ENCODE data around the gene WASHC4. TPM values are rescaled to one million over a fixed set of nuclear protein-coding genes. Genes with fewer than 3 reads are reported as not detected.

Gene WASHC4
- total RNA-seq, 1 experiment from 2014 or later: 44.7 TPM

- CTCF ChIA-PET: no interaction called here
- no peak for ATAC-seq
These were observed 42.9 kb upstream of the WASHC4 start for GRCh38 chr12:105064564-105065178.

GRCh38 chr12:105067511-105068031 lies 40.0 kb upstream of the WASHC4 start:
- CTCF ChIA-PET: no interaction called here
- ATAC-seq (no peak), DNase-seq (ENCODE audit: low read depth, low spot score) (no peak)
- intact Hi-C loops (cut with micrococcal nuclease; ENCODE audit: unreplicated experiment): no loop called here
- POLR2A ChIA-PET: no interaction called here
- Histone ChIP-seq H3K27me3 (ENCODE audit: control insufficient read depth, insufficient read depth, low read length) (no peaks in the 10 kb centered on the region), H3K27ac (ENCODE audit: low read length) (no peak overlapping the region), H3K4me3 (ENCODE audit: low read depth in 2 of 2, low read length in 2 of 2) (no peak overlapping the region), H3K9me3 (ENCODE audit: control insufficient read depth, insufficient read depth, low read depth, low read length) (no peaks in the 10 kb centered on the region), H3K4me1 (ENCODE audit: control insufficient read depth, insufficient read depth, low read length) (peaks cover 7% of the 10 kb centered on the region; the same call in 1 of the 2 replicates), H3K36me3 (ENCODE audit: control insufficient read depth, insufficient read depth, low read length) (no peaks in the 10 kb centered on the region)
- TF ChIP-seq POLR2AphosphoS5 (IDR thresholded peaks at IDR 0.05; ENCODE audit: low read depth, low read length): no peak
- TF ChIP-seq, protein P1, sequence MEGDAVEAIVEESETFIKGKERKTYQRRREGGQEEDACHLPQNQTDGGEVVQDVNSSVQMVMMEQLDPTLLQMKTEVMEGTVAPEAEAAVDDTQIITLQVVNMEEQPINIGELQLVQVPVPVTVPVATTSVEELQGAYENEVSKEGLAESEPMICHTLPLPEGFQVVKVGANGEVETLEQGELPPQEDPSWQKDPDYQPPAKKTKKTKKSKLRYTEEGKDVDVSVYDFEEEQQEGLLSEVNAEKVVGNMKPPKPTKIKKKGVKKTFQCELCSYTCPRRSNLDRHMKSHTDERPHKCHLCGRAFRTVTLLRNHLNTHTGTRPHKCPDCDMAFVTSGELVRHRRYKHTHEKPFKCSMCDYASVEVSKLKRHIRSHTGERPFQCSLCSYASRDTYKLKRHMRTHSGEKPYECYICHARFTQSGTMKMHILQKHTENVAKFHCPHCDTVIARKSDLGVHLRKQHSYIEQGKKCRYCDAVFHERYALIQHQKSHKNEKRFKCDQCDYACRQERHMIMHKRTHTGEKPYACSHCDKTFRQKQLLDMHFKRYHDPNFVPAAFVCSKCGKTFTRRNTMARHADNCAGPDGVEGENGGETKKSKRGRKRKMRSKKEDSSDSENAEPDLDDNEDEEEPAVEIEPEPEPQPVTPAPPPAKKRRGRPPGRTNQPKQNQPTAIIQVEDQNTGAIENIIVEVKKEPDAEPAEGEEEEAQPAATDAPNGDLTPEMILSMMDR (IDR thresholded peaks at IDR 0.05): no peak
- TF ChIP-seq REST (IDR thresholded peaks at IDR 0.05; ENCODE audit: insufficient read depth in 1 of 2, low read depth in 2 of 2, low read length in 1 of 2): no peak
- TF ChIP-seq SIN3A (IDR thresholded peaks at IDR 0.05; ENCODE audit: borderline replicate concordance, insufficient read depth, low read depth, low read length): no peak
- TF ChIP-seq TCF7L2 (IDR thresholded peaks at IDR 0.05; ENCODE audit: low read depth, low read length): no peak
- BruUV-seq (replicated peaks): no TSS peak
- in situ Hi-C loops (cut with HindIII; ENCODE audit: low pct_unique_long_range_greater_than_20kb, low sequenced_read_pairs): no loop called here

More at GRCh38 chr12:105064564-105065178, 42.9 kb upstream of the WASHC4 start:
- Histone ChIP-seq H3K4me3 (ENCODE audit: low read depth in 2 of 2, low read length in 2 of 2) (no peak overlapping the region), H3K36me3 (ENCODE audit: control insufficient read depth, insufficient read depth, low read length) (no peaks in the 10 kb centered on the region), H3K27me3 (ENCODE audit: control insufficient read depth, insufficient read depth, low read length) (no peaks in the 10 kb centered on the region), H3K4me1 (ENCODE audit: control insufficient read depth, insufficient read depth, low read length) (peaks cover 7% of the 10 kb centered on the region; the same call in 1 of the 2 replicates), H3K27ac (ENCODE audit: low read length) (no peak overlapping the region), H3K9me3 (ENCODE audit: control insufficient read depth, insufficient read depth, low read depth, low read length) (no peaks in the 10 kb centered on the region)
- TF ChIP-seq SIN3A (IDR thresholded peaks at IDR 0.05; ENCODE audit: borderline replicate concordance, insufficient read depth, low read depth, low read length): no peak
- no peak for TF ChIP-seq POLR2AphosphoS5 (IDR thresholded peaks at IDR 0.05; ENCODE audit: low read depth, low read length)
- peak; percentile 72 for TF ChIP-seq TCF7L2 (IDR thresholded peaks at IDR 0.05; ENCODE audit: low read depth, low read length)
- TF ChIP-seq REST (IDR thresholded peaks at IDR 0.05; ENCODE audit: insufficient read depth in 1 of 2, low read depth in 2 of 2, low read length in 1 of 2): no peak
- TF ChIP-seq, protein P1 (IDR thresholded peaks at IDR 0.05): no peak
- POLR2A ChIA-PET: no interaction called here
- in situ Hi-C loops (cut with HindIII; ENCODE audit: low pct_unique_long_range_greater_than_20kb, low sequenced_read_pairs): no loop called here
- intact Hi-C loops (cut with micrococcal nuclease; ENCODE audit: unreplicated experiment): no loop called here
- BruUV-seq (replicated peaks): no TSS peak
- no peak for DNase-seq (ENCODE audit: low read depth, low spot score)

All from Panc1 (cell line).